H1 (cell line): ENCODE measurements around the gene CCNYL1. TPM values are rescaled to one million over a fixed set of nuclear protein-coding genes. Genes with fewer than 3 reads are reported as not detected.

Source experiments
- ATF2 ChIP-seq: IDR thresholded peaks from 2 replicates; pipeline ENCODE4 v1.6.1; 2012; ENCODE audit warnings: low read length, inconsistent platforms
- CHD1 ChIP-seq: IDR thresholded peaks from 2 replicates; pipeline ENCODE4 v1.6.1; 2012; ENCODE audit warnings: low read depth, low read length, improper control_type of control experiment
- CHD2 ChIP-seq: IDR thresholded peaks from 2 replicates; pipeline ENCODE4 v1.6.1; 2012; ENCODE audit warnings: low read length, improper control_type of control experiment
- SIRT6 ChIP-seq: IDR thresholded peaks from one replicate; pipeline ENCODE4 v1.7.1; 2012; ENCODE audit warnings: low read length, inconsistent platforms
- SRF ChIP-seq: IDR thresholded peaks from 2 replicates; pipeline ENCODE4 v1.6.1; 2011; ENCODE audit warnings: mild to moderate bottlenecking, low read depth, low read length, moderate library complexity
- TCF12 ChIP-seq: IDR thresholded peaks from 2 replicates; pipeline ENCODE4 v1.6.1; 2011; ENCODE audit warnings: low read depth, mild to moderate bottlenecking, low read length
- polyA plus RNA-seq, 7 experiments: library from polyadenylated mRNA; depleted of rRNA in 3 of 7; stranded (reverse) in 5 of 7; unstranded in 2 of 7; fragments of >200 nt in 5 of 7; fragments of 200-250 nt in 2 of 7; gene quantifications; 1 replicate in 5 of 7; 2 replicates in 1 of 7; 4 replicates in 1 of 7; pipeline versions ENCODE4 v1.2.1 to v1.2.3, GENCODE V29; 2011 to 2013; ENCODE audit warnings: missing spikeins in 2 of 7, mixed read lengths in 2 of 7
- total RNA-seq: library from RNA; stranded (reverse); fragmentation: NEBNext Ultra II Directional; extraction: Animal tissue kit (Norgen Biotek cat#: 25700); gene quantifications from 2 replicates; pipeline ENCODE4 v1.2.1, GENCODE V29; 2021

The CCNYL1 gene
- total and polyA plus RNA-seq, 2 of the 8 experiments (the other 6 are each of a cell fraction or from before 2014, with no cell fraction given), result 13.3 to 35.4 TPM

- no peak for TF ChIP-seq SIRT6
- TF ChIP-seq CHD2, result no peak
- no peak for TF ChIP-seq TCF12
- no peak for TF ChIP-seq CHD1
- no peak for TF ChIP-seq SRF
- no peak for TF ChIP-seq ATF2
These were observed 18.1 kb downstream of the CCNYL1 start (continued) for GRCh38 chr2:207729465-207729998.
